Body of pancreas (tissue), 4 donors: ENCODE data around the gene DMD.

Source experiments
- CTCF ChIP-seq, 7 experiments: fragments of 450-650 bp in 4 of 7; fragments of 200-600 bp in 3 of 7; sonication (generic) in 3 of 7; IDR thresholded peaks; one replicate each; pipeline ENCODE4 v1.5.1; 2016 to 2019; ENCODE audit warnings: antibody characterized with exemption in 7 of 7
- POLR2A ChIP-seq, 3 donors: fragments of 450-650 bp; IDR thresholded peaks; one replicate each; pipeline ENCODE4 v1.6.1; 2016; ENCODE audit warnings: antibody characterized with exemption in 3 of 3, mild to moderate bottlenecking in 2 of 3

- TF ChIP-seq CTCF (IDR thresholded peaks at IDR 0.05), result no peak
- TF ChIP-seq POLR2A (IDR thresholded peaks at IDR 0.05), result no peak
Measured at GRCh38 chrX:31542566-31542965, 1668.8 kb downstream of the DMD start.
